ENCODE data around the gene WDFY4.
"Not testable (repeated sequence)": the region's sequence is repeated elsewhere in the genome, so short reads cannot be mapped to it uniquely, and the experiment has no call there.

WDFY4 gene, protein sequence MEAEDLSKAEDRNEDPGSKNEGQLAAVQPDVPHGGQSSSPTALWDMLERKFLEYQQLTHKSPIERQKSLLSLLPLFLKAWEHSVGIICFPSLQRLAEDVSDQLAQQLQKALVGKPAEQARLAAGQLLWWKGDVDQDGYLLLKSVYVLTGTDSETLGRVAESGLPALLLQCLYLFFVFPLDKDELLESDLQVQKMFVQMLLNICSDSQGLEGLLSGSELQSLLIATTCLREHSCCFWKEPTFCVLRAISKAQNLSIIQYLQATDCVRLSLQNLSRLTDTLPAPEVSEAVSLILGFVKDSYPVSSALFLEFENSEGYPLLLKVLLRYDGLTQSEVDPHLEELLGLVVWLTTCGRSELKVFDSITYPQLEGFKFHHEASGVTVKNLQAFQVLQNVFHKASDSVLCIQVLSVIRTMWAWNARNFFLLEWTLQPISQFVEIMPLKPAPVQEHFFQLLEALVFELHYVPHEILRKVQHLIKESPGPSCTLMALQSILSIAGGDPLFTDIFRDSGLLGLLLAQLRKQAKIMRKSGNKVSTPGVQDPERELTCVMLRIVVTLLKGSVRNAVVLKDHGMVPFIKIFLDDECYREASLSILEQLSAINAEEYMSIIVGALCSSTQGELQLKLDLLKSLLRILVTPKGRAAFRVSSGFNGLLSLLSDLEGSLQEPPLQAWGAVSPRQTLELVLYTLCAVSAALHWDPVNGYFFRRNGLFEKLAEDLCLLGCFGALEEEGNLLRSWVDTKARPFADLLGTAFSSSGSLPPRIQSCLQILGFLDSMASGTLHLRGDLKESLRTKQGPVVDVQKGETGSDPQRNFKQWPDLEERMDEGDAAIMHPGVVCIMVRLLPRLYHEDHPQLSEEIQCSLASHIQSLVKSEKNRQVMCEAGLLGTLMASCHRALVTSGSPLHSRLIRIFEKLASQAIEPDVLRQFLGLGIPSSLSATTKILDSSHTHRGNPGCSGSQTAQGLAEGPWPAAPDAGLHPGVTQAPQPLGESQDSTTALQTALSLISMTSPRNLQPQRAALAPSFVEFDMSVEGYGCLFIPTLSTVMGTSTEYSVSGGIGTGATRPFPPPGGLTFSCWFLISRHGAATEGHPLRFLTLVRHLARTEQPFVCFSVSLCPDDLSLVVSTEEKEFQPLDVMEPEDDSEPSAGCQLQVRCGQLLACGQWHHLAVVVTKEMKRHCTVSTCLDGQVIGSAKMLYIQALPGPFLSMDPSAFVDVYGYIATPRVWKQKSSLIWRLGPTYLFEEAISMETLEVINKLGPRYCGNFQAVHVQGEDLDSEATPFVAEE (N-terminal part only)

DNA sequence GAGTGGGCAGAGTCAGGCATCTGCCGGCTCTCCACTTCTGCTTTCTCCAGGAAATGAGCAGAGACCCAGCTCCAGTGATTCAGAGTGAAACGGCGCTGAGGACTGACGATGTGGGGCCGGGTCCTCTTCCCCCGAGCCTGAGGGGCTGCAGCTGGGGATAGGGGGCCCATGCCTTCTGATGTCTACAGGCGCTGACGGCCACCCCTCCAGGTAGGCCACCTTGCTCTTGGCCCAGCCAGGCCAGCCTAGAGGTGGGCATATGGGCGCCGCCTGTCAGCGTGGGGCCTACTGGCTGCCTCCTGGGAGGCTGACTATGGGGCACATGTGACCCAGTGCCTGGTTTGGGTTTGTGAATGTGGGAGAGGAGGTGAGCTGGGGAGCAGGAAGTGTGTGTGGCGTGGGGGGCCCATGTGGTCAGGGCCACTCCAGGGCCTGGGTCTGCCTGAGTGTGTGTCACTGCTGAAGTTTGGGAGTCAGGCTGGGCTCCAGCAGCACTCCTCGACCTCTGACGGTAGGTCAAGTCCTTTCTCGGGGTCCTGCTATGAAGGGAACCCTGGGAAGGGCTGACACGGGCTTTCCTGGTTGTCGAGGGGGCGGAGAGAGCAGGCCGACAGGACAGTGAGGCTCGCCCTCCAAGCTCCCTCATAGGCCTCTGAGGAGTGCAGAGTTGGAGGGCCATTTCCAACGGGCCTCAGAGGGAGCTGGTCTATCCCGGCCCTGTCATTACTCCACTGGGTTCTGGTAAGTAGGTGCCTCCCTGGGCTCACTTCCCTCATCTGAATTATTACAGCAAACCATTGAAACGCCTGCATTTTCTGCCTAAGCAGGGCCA, at the start of gene WDFY4:
WDFY4 (plus strand) TSS at position 82 of the 832 bp plus-strand sequence. CDS start 24,860 bp downstream, outside the sequence.
- no peak for DNase-seq (ENCODE audit: low read depth)

DNA sequence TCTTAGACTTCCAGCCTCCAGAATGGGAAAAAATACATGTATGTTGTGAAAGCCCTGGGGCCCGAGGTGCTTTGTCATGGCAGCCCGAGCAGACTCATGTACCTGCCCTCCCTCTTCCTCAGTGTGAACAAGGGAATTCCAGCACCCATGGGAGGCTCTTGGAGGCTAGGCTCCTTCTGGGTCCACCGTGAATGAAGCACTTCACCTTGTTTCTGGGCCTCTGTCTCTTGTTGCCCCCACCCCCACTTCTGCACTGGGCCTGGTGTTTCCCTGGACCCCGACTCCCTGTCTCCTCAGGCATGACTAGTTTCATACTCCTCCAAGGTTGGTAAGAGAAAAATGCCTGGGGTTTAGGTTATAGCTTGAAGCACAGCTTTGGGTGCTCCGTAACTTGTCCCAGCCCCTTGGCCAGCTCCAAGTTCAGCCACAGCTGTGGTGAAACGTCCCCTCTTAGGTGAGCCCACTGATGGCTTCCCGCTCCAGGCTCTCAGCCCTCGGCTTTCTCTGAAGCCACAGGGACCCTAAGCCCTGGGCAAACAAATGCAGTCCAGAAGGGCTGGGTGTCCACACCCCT, 49.6 kb upstream of the WDFY4 start:
- no peak for DNase-seq (ENCODE audit: low read depth)

DNA sequence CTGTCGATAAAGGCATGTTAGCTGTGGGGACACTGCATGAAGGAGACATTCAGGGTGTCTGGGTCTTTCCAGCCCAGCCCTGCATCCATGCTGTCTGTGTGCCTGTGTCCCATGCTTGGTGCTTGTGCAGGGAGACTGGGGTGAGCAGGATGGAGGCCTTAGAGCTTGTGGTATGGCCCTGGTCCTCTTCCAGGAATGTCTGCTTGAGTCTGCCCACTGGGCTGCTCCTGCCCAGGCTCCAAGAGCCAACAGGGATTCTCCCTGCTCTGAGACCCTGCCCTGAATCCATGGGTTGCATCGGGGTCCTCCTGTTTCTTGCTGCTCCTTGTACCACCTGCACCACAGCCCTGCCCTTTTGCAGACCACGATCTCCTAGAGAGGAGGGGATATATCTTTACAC, 48.4 kb upstream of the WDFY4 start:
- no peak for DNase-seq (ENCODE audit: low read depth)

DNA sequence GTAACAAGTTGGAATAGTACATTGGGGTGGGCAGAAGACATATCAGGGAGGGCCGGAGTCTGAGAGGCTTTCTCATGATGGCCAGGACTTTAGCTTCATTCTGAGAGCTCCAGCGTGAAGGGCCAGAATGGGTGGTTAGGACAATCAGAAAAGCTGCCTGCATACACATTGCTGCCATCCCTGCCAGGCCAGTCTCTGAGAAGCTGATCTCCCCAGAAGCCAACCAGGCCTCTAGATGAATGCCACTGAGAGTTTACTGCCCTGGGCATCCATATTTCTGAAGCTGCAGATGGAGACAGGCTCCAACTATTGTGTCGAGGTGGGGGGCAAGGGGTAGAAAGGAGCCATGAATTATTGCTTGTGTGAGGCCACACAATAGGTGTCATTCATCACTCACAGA, 47.8 kb upstream of the WDFY4 start:
- DNase-seq (ENCODE audit: low read depth) = no peak

DNA sequence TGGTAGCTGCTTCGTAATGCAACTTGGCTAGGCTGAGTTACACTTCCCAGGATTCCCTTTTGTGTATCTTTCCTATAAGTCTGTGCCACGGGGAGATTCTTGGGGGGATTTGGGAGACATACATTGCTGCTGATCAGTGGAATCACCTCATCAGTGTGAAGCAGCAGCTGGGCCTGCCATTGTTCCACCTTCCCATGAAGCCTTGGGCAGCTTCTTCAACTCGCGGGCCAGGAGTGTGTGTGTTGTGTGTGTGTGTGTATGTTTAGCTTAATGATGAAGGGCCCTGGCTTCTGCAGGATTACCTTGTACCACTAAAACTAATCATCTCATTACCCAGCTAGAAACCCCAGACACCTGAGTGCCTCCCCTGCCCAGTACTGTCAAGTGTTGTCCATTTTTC, 46.5 kb upstream of the WDFY4 start:
- DNase-seq (ENCODE audit: low read depth) = no peak

DNA sequence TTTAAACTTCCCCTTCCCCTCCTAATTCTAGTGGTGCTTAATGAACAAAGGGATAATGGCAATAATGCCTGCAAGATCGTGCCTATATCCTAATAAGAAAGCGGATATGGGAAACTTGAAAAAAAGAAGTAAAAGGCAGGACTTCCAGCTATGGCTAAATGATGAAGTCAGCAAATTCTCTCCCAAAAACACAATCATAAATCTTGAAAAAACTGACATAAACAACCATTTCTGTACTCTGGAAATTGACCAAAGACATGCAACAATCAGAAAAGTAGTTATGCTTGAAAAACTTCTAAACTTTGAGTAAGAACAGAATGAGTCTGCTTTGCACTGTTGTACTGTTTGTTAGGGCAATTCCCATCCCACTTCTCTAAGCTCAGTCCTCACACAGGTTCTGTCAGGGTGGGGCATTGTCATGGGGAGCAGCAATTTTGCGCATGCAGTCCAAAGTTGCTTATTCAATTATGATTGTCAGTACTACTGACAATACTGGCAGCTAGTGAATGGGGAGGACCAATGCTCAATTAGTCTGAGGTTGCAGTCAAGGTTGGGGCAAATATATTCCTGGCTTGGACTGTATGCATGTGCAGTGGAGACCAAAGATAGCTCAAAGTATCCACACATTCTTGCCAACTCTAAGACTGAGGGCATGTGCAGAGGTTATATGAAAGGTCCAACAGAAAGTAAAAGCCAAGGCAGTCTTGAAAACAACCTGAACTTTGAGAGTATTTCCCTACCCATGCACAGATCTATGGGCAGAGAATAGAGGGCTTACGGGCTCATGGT, 45.7 kb upstream of the WDFY4 start:
- no peak for DNase-seq (ENCODE audit: low read depth)

DNA sequence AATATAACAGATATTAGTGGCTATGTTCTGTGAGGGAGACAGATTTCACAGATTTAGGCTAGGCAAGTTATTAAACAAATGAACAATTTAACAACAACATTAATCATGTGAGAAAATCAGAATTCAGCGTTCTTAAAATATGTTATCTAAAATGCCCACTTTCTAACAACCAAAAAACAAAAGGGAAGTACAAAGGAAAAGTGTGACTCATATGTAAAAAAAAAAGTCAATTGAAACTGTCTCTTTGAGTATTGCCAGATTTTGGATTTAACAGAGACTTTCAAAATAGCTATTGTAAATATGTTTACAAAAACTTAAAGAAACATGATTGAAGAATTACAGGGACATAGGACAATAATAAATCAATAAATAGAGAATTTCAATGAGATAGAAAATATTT, 45.0 kb upstream of the WDFY4 start:
- no peak for DNase-seq (ENCODE audit: low read depth)

DNA sequence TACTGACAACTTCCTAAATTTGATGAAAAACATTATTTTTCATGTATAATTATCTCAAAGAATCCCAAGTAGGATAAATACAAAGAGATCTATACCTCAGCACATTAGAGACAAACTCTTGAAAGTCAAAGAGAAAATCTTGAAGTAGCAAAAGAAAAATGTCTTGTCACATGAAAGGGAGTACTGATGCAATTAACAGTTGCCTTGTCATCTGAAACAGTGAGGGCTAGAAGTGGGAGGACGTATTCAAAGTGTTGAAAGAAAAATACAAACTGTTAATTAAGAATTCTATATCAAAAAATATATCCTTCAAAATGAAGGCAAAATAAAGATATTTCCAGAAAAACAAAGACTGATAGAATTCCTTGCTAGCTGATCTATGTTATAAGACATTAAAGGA, 44.3 kb upstream of the WDFY4 start:
- no peak for DNase-seq (ENCODE audit: low read depth)

DNA sequence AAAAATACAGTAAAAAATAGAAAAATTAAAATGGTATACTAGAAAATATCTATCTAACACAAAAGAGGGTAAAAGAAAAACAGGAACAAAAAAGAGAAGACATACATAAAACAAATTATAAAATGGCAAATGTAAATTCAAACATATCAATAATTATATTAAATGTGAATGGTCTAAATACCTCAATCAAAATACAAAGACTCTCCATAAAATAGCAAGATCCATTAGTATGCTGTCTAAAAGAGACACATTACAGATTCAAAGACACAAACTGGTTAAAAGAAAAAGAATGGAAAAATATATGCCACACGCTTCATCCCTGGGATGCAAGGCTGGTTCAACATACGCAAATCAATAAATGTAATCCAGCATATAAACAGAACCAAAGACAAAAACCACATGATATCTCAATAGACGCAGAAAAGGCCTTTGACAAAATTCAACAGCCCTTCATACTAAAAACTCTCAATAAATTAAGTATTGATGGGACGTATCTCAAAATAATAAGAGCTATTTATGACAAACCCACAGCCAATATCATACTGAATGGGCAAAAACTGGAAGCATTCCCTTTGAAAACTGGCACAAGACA, 43.5 kb upstream of the WDFY4 start:
- not testable (repeated sequence) for DNase-seq (ENCODE audit: low read depth)

DNA sequence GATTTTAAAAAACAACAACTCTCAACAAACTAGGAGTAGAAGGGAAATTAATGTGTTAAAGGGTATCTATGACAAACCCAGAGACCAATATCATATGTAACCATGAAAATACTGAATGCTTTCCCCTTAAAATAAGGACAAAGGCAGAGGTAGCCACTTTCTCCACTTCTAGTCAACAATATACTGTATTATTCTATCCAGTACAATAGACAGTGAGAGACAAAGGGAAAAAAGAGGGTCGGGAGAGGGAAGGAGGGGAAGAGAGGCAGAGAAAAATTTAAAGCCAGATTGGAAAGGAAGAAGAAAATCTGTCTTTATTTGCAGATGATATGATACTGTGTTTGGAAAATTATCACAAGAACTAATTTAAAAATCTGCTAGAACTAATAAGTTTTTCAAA, 39.1 kb upstream of the WDFY4 start:
- no peak for DNase-seq (ENCODE audit: low read depth)

DNA sequence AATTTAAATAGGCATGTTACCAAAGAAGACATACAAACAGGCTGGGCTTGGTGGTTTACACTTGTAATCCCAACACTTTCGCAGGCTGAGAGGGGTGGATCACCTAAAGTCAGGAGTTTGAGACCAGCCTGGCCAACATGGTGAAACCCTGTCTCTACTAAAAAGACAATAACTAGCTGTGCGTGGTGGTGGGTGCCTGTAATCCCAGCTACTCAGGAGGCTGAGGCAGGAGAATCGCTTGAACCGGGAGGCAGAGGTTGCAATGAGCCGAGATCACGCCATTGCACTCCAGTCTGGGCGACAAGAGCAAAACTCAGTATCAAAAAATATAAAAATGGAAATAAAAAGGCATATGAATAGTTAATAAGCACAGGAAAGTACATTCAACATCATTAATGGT, 37.6 kb upstream of the WDFY4 start:
- not testable (repeated sequence) for DNase-seq (ENCODE audit: low read depth)

DNA sequence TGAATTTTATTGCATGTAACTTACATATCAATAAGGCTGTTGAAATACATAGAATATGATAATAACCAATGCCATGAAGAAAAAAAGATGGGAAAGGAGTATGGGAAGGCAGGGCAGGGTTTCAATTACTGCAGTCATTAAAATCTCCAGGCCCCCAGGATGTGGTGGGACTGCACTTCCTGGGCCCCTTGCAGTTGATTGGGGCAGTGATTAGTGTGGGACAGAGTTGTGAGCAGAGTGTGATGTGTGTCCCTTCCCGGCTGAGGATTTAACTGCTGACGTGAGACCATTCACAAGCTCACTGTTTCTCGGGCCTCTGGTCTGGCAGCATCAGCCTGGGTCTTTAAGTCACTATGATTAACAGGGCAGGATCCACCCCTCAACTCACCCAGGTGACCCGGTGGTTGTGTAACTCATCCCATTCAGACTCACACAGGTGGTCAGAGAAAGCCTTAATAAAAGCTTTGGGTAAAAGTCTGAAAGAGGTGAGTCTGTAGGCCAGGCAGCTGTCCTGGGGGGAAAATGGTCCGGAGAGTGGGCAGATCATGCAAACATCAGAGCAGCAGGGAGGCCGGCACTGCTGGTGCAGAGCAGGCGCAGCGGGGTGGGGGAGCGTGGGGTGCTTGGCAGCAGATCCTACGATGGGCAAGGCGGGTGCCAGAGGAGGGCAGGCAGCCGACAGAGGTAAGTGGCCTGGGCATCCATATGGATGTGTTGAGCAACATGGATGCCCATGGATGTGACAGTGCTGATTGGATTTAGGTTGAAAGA, 36.3 kb upstream of the WDFY4 start:
- no peak for DNase-seq (ENCODE audit: low read depth)

DNA sequence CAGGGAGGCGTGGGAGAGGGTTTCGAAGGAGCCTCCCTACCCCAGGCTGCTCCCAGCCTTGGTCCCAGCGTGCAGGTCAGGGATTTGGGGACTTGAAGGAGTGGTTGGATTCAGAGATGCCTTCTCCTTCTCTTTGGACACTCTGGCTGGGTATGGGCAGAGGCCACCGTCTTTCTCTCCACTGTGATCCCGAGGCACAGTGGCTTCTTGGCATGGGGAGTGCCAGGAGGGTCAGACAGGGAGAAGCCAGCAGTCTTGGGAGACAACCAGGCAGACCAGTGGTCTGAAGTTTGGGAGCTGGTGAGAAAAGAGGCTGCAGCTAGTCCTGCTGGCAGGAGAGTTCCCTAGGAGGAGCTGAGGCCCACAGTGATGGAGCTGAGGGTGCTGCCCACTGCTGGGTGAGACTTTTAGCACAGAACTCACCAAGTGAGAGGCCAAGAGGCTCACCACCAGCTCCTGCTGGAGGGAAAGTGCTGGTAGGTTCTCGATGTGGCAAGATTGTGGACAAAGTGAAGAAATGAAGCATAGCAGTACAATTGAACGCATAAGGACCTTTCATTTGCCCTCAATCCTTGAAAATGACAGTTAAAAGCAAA, 35.2 kb upstream of the WDFY4 start:
- DNase-seq (ENCODE audit: low read depth) = no peak

DNA sequence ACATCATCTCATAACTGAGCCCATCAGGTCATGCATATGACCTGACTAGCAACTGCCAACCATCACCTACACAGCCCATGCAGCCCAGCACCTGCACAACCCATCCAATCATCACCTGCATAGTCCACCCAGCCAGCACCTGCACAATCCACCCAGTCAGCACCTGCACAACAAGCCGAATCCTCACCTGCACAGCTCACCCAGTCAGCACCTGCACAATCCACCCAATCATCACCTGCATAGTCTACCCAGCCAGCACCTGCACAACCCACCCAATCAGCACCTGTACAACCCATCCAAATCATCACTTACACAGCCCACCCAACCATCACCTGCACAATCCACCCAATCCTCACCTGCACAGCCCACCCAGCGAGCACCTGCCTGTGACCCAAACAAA, 33.4 kb upstream of the WDFY4 start:
- DNase-seq (ENCODE audit: low read depth) = no peak

DNA sequence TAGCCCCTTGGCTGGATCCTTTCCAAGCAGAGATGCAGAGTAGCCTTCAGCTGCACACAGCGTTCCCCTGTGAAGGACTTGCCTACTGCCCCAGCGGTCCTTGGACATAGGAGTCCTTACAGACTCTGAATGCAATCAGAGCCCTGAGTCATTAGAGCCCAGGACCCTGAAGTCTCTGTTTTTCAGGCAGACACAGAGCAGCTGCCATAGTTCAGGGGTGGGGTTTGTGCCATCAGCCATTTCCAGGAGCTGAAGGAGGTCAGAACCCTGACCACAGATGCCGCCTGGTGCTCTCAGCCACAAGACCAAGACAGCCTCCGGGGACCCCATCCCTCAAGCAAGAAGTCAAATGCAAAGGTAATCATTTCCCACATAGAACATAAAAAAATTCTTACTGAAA, 32.8 kb upstream of the WDFY4 start:
- no peak for DNase-seq (ENCODE audit: low read depth)

DNA sequence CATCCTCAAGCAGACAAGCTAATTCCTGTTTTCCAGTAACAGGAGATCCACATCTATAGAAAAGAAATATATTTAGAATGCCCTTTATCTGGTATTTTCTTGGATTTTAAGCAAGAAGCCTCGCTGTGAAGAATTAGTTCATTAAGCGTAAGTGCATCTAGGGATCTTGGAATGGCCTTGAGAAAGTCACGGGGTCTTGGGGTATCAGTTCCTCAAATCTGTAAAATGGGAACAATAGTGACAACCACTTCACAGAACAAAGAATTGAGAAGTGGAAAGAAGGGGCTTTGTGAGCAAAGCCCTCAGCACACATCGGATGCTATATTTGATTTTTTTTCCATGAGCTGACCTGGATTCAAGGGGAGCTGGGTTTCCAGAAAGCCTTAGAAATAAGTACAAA, 32.3 kb upstream of the WDFY4 start:
- no peak for DNase-seq (ENCODE audit: low read depth)

DNA sequence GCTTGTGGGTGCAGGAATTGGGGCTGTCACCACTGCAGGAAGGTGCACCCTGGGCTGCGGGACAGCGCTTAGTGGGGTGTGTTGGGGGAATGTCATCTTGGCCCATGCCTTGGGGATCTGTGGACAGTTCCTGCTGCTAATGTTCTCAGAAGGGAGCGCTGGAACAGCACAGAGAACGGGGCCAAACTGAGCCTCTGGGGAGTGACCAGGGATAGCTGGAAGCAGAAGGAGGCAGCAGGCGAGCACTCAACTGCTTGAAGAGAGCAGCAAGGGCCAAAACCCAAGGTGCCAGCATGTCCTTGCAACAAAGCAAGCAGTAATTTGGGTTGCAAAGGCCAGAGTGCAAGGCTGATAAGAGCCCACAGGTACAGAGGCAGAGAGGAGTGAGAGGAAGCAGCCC, 31.3 kb upstream of the WDFY4 start:
- DNase-seq (ENCODE audit: low read depth) = no peak

DNA sequence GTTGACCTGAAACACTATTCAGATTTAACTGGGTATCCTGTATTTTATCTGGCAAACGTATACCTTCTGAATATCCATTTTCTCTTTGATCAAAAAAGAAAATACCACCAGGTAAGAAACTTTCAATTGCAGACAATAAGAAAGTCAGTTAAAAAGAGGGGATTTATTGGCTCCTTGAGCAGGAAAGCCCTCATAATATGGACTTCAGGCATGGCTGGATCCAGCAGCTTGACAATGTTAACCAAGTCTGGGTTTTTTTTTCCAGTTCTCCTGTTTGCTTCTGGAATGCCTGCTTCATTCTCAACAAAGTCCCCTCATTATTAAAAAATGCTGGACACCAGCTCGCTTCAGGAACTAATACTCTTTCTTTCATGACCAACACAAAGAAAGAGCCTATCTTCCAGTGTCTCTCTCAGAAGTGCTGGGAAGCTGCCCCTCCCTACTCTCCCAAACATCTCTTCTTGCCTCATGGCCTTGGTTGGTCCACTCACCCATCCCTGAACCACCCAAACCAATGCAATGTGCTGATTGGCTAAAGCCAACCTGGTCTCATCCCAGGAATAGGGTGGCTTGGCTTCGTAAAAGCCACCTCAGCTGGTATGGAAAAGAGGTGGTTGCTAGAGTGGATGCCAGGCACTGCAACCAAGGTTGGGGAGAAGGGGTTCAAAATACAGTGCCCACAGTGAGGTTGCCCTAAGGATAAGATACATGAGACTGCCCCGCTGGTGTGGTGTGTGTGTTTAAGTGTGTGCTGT, 30.6 kb upstream of the WDFY4 start:
- DNase-seq (ENCODE audit: low read depth) = no peak

All from stimulated activated CD8-positive, alpha-beta memory T cell treated with anti-CD3 and anti-CD28 coated beads, Interleukin-15, amount 100 ng/mL, for 1 hour (primary cell).